DMS79 treated with DMSO at 0.1 percent for 48 hours (cell line): ENCODE measurements around the gene SLC7A4.

Source experiments
- DNase-seq: peaks from one replicate; lab custom pipeline; 2025; lab: John Stamatoyannopoulos, UW

Gene SLC7A4

DNA sequence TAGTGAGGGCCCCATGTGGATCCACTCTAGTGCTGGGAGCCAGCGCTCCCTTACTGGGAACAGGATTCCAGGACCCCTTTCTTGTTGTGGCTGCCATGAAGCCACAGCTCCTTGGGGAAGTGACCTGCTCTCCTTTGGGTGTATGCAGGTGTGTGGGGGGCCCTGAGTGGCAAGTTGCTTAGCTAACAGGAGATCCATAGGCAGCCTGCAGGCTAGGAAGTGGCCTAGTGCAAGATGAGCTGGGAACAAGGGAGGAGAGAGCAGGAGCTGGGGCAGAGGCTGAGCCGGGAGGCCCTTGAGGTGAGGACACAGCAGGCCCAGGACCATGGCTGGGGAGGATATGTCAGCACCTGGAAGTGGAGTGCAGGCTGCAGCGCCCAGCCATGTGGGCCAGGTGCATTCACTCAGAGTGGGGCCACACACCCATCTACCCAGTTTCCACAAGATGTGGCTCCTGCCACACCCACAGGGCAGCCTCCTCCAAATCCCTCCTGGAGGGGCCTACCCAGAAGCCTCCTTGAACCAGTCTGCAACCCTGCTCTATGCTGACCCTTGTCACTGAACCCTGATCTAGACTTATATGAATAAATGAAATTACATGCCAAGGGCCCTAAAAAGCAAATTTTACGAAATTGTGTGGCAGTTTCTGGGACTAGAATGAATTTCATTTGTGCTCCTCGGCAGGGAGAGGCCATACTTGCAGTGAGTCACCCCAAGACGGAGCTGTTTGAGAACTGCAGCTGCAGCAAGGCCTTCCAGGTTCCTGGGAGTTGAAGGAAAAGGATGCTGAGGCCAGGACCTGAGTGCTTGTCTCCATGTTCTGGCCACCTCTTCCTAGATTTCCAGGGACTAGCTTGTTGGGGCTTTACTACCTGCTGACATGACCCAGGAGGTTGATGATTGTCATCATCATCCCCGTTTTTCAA is 33.7 kb downstream of the SLC7A4 start:
- no peak for DNase-seq

DNA sequence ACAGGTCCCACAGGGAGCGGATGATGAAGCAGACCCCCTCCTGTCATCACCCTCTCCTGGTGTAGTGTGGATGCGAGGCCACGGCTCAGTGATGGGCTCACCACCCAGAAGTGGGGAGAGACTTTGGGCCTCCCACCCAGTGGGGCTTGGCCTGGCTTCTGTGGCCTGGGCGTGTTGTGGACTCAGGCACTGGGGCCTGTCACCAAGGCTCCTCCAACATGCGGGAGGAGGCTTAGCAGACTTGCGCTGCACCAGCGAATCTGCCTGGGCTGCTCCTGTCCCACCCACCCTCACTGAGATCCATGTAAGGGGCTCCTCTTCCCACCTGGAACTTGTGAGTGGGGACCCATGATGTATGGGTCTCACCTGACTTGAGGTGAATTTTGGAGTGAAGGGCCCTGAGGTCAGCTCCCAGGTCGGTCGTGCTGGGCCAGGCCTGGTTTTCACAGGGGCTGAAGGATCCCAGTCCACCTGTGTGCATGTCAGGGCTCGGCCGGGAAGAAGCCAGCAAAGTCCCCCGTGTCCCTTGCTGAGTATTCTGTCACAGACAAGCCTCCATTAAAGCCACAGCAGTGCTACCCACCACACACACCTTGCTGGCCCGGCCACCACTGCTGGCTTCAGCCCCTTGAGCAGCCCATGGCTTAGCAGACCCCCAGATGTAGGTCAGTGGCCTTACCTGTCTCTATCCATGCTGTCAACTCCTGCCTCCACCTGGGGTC is 34.7 kb downstream of the SLC7A4 start:
- DNase-seq: no peak

DNA sequence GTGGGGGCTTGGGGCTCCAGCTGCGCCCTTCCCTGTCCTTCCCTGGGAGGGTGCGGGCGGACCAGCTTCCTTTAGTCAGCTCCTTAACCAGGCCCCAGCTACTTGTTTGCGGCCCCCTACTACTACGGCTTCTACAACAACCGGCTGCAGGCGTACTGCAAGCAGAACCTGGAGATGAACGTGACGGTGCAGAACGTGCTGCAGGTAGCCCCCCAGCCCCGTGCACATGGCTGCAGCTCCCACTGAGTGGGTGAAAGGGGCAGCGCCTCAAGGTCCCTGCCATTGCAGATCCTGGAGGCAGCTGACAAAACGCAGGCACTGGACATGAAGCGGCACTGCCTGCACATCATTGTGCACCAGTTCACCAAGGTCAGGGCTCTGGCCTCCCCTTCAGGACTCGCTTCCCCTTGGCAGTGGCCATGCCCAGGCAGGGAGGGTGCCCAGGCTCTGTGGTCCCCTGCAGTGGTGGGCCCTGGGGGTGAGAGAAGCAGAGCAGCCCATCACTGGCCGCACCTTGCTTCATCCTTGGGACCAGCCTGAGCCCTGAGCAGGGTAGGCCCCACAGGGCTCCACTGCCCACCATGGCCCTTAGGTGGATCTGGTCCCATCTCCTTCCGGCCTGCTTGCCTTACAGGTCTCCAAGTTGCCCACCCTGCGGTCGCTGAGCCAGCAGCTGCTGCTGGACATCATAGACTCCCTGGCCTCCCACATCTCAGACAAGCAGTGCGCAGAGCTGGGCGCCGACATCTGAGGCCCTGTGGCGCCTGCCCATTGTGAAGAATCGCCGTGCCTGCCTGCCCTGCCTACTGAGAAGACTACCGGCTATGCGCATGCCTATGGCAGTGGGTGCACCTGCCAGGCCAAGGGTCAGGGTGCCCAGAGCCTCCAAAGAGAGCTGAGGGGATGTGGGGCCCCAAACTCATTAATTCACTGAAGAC is 35.5 kb downstream of the SLC7A4 start:
- DNase-seq: no peak

DNA sequence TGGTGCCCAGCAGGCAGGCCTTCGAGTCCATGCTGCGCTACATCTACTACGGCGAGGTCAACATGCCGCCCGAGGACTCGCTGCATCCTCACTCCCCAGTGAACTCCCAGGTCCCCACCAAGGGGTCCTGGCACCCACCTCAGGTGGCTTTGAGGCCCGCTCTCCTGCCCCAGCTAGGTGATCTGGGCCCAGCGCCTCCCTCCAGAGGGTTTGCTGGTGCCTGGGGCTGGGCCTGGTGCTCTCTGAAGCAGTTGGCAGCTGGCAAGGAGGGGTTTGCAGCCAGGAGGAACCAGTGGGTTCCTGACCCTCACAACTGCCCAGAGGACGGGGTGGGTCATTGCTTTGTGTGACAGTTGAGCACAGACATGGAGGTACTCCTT is 36.3 kb downstream of the SLC7A4 start:
- DNase-seq: no peak

DNA sequence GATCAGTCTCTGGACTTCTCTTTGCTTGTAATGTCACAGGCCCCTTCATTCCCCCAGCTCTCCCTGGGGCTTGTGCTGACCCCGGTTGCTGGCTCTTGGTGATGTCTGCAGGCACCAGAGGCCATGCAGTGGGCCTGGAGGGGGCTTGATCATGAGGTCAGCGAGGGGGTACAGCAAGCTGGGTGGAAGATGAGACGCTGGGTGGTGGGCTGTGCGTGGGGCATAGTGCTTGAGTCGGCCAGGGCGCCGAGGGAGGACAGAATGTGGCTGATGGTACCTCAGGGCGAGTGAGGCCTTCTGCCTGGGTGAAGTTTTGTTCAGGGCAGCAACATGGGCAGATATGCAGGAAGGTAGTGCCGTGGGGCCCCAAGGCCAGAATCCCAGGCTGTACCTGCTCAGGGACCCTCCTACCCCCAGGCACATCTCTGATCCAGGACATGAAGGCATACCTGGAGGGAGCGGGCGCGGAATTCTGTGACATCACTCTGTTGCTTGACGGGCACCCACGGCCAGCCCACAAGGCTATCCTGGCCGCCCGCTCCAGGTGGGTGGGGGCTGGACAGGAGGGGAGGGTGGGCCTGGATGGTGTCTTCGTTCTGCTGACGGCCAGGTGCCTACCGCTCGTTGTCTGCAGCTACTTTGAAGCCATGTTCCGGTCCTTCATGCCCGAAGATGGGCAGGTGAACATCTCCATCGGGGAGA is 36.9 kb downstream of the SLC7A4 start:
- no peak for DNase-seq

DNA sequence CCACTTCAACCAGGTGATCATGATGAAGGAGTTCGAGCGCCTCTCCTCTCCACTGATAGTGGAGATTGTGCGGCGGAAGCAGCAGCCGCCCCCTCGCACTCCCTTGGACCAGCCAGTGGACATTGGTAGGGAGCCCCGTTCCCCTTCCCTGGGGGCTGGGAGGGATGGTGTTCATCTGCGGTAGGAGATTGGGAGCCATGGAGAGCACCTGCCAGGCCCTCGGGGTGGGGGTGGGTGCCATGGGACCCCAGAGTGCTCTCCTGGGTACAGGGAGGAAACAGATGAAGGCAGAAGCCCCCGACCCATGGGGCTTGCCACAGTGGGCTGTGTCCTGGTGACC is 37.5 kb downstream of the SLC7A4 start:
- no peak for DNase-seq

DNA sequence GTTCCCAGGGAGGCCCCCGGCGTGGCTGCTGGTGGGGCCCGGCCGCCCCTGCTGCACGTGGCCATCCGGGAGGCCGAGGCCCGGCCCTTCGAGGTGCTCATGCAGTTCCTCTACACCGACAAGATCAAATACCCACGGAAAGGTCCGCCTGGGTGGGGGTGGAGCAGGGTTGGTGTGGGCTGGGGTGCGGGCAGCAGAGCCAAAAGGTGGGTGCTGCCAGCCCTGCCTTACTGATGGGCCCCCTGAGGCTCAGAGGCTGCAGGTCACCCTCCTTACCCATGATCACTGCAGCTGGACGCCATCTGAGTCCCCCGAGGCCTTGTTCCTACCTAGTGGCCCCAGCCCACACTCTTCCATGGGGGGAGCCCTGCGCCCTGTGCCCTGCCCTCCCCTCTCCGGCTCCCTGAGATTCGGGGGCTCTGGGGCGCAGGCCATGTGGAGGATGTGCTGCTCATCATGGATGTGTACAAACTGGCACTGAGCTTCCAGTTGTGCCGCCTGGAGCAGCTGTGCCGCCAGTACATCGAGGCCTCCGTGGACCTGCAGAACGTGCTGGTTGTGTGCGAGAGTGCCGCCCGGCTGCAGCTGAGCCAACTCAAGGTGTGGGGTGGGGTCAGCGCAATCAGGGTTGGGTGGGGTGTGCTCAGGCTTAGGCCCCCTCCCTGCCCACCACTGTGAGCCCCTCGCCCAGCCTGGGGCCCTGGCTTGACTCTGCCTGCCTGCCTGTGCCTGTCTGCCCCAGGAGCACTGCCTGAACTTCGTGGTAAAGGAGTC is 38.0 kb downstream of the SLC7A4 start:
- DNase-seq: no peak

DNA sequence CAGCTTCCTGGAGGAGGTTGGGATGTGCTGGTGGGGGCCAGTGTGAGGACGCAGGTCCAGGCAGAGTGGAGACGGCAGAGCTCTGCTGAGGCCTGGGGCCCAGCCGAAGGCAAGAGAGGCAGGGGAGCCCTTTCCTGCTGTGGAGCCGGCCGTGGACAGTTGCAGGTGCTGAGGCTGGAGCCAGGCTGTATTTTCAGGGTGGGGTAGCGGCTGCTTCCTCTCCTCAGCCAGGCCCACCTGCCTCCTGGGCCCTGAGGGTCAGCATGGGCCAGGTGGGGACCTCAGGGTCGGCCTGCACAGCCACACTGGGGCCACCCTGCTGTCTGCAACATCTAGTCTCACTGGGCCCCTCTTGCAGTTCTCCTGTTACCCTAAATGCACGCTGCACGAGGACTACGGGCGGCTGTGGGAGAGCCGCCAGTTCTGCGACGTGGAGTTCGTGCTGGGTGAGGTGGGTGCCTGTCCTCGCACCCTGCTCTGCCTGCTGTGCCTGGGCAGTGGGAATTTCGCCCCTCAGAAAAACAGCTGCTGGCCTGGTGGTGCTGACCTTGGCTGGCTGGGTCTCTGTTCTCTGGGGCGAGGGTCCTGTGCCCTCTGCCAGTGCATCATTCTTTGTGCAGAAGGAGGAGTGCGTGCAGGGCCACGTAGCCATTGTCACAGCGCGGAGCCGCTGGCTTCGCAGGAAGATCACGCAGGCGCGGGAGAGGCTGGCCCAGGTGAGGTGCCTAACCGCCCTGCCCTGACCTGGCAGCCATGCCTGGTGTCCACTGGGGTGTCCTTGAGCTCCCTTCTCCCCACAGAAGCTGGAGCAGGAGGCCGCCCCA is 38.8 kb downstream of the SLC7A4 start:
- no peak for DNase-seq

DNA sequence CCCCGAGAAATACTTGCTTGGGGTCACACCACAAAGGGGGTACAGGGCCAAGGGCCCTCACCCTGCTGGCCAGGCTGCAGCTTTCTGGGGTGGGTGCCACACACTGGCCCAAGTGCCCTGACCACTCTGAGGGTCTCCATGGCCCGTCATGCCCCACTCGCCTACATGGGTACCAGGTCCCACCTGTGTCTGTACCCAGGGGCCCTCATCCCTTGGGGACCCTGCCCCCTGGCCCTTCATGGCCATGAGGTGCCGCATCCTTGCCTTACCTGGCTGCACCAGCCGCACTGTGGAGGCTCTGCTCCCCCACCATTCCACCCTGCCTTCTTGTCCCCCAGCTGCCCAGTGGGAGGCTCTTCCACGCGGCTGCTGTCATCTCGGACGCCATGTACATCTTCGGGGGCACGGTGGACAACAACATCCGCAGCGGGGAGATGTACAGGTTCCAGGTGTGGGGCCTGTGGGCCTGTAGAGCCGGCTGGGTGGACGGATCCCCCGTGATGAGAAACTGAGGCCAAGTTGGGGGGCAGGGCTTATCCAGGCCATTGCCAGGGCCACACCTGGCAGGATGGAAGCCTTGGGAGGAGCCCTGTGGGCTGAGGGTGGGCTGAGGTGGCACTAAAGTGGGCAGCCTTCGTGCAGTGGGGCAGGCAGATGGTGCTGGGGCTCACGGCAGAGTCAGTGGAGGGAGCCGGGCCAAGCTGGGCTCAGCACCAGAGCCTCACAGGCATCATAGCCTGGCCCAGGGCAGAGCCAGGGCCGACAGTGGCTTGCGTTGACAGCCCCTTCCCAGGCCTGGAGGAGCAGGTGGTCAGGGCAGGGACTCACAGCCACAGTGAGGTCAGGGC is 39.7 kb downstream of the SLC7A4 start:
- no peak for DNase-seq

DNA sequence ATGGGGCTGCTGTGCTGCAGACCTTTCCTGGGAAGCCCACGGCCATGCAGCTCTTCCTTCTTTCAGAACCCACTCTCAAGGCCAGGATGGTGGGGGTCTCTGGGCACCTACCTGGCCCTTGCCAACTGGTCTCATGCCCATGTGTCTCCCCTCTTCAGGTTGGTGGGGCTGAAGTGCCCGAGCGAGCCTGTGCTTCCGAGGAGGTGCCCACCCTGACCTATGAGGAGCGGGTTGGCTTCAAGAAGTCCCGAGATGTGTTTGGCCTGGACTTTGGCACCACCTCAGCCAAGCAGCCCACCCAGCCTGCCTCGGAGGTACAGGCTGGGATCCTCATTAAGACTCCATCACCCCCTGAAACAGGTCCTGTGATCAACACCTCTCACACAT is 40.3 kb downstream of the SLC7A4 start:
- no peak for DNase-seq

DNA sequence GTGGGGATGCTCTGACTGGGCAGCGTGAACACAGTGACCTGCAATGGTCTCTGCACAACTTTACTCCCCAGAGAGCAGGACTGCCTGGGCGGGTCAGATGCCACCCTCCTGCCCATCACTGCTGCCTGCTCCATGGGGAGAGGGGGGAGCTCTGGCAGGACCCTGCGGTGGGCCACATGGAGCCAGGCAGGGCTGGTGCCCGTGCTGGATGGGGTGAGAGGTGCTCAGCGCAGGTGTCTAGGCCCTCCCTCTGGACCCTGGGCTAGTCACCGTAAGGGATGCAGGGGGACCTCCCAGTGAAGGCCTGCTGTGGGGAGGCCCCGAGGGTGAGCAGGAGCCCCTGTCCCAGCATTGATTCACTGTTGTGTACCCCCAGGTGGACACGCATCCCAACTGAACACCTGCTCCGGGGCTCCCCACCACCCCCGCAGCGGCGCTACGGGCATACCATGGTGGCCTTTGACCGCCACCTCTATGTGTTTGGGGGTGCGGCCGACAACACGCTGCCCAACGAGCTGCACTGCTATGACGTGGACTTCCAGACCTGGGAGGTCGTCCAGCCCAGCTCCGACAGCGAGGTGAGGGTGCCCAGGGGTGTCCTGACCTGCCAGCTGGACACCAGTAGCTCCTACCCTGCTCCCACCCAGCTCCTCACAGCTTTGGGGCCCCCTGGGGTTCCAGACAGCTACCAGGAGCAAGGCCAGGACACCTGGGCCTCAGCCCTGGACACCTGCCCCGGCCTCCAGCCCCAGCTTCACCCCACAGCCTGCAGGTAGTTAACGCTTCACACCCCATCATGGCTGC is 40.9 kb downstream of the SLC7A4 start:
- no peak for DNase-seq

DNA sequence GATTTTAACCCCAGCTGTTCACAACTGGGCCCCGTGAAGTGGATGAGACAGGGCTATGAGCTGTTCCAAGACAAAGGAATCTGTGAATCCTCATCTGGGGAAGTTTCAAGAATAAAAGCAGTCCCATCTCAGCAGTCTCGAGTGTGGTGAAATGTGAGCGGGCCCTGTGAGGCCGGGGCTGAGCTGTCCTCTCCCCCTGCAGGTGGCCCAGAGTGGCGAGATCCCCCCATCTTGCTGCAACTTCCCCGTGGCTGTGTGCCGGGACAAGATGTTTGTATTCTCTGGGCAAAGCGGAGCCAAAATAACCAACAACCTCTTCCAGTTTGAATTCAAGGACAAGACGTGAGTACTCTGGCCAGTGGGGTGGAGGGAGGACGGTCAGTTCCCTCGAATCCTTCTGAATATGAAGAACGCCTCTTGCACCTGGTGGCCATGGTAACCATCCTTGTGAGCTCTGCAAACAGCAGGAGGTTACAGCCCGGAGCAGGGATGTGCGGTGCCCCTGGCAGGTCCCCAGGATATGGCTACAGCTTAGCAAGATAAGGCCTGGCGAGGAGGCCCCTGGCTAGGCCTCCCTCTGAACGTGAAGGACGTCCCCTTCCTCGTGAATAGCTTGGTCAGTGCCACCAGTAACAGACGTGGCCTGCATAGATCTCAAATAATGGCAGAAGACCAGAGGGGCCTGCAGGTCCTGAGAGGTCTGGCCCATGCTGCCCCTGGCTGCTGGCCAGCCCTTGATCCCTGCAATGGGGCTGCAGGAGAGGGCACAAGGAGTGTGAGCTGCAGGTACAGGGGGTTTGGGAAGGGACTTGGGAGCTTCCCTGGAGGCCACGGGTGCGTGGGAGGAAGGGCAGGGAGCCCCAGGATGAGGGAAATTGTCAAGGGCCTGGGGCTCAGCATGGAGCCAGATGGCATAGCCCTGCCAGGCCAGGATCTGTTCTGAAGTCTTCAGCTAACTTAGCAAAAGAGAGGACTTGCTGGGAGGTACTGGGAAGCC is 41.9 kb downstream of the SLC7A4 start:
- DNase-seq: no peak

DNA sequence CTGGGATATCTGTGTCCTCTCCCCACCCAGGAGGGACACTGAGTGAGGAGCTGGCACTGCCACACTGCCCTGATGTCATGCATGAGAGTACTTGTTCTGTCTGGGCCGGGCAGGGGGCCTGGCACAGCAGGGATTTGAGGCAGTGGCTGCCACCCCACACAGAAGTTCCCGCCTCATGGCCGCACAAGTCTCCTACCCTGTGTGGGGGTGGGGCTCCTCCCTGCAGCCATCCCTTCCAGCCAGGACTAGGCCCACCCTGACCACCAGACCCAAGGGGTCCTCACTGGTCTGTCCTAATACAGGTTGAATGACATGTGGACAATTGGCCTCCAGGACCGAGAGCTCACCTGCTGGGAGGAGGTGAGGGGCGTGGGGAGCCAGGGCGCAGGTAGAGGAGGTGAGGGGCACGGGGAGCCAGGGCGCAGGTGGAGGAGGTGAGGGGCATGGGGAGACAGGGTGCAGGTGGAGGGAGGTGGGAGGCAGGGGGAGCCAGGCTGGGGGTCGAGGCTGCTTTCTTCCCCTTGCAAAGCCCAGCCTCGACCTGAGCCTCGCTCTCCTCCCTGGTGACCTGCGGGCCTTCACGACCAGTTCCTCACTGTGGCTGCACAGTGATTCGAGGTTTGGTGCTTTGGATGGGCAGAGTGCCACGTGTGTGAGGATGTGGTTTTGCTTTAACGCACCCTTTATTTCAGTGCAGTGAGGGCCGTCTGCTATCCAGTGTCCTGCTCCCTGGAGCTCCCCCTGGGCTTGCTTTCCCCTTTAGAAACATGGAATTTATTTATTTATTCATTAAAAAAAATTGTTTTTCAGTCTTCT is 42.8 kb downstream of the SLC7A4 start:
- DNase-seq: no peak

DNA sequence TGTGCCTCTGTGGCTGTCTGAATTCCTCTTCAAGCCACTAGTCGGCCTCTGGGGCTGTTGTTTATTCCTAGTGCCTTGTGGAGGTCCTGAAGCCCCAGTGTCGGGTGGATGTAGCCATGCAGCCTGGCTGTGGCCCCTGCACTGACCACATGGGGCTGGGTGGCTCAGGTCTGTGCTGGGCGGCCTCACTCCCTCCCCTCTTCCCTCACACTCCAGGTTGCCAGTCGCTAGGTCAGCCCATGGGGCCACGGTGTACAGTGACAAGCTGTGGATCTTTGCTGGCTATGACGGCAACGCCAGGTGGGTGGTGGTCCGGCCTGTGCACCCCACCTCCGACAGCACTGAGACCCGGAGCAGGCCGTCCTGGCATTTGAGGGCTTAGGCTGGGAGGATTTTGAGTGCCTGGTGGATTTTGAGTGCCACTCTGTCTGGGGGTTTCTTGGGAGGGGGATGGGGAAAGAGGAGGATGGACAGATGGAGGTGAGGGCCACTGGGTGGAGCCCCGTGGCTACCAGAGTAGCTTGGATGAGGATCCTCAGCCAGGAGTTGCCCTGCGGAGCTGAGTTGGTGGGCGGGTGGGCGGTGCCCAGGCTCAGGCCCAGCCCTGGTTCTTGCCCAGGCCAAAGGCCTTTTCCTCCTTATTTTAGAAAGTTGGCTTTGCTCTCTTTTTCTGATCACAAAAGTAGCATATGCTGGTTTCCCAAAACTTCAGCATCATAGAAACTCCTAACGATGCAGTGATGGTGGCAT is 43.6 kb downstream of the SLC7A4 start:
- no peak for DNase-seq

DNA sequence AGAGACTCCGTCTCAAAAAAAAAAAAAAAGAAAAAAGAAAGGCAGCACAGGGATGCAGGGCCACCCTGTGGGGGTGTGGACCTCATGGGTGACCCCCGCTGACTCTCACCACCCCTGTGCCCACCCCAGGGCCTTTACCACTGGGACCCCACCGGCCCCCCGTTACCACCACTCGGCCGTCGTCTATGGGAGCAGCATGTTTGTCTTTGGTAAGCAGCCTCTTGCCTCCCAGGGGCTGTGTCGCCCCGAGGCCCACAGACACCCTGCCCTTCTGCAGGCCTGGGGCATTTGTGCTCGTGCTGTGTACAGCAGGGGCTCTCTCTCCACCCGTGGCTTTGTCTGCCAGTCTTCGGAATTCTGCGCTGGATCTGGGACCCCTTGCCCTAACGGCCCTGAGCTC is 45.0 kb downstream of the SLC7A4 start:
- DNase-seq: no peak
